SW 1271 (cell line): Measurements from ENCODE around the gene RASSF7.
"Not testable (repeated sequence)": the region's sequence is repeated elsewhere in the genome, so short reads cannot be mapped to it uniquely, and the experiment has no call there.

Experiments used
- DNase-seq, 2 experiments: peaks; one replicate each; lab custom pipeline; 2025; lab: John Stamatoyannopoulos, UW

Gene RASSF7, protein sequence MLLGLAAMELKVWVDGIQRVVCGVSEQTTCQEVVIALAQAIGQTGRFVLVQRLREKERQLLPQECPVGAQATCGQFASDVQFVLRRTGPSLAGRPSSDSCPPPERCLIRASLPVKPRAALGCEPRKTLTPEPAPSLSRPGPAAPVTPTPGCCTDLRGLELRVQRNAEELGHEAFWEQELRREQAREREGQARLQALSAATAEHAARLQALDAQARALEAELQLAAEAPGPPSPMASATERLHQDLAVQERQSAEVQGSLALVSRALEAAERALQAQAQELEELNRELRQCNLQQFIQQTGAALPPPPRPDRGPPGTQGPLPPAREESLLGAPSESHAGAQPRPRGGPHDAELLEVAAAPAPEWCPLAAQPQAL

DNA sequence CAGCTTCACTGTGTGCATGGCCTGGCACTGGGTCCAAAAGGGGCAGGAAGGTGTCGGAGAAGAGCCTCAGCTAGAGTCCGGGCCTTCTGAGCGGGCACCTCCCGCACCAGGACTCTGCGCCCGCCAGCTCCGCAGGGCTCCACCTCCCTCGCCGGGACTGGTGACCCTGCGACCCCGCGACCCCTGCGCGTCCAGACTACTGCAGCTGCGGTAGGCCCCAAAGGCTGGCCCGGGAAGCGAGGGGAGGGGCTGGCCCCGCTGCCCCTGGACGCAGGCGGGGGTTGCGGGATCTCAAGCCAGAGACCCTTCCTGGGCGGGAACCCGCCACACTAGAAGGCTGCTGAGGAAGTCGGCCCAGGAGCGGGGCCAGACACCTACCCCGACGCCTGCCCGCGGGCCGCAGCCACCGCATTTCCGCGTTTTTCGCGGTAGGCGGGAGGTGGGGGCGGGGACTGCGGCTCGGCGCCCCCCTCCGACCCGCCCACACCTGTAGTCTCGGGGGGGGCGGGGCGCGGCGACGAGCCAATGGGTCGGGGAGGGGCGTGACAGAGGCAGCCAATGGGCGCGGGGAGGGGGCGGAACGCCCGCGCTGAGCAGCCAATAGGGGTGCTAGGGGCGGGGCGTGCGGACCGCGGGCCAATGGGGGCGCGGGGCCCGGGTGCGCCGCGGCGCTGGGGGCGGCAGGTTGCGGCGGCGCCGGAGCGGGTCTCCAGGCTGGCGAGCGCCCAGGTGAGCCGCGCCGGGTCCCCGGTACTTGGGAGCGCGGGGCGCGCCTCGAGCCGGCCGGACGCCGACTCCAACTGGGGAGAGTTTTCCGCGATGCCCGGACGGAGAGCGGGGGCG is at the start of gene RASSF7, which contains the start of gene LMNTD2:
TSS of gene RASSF7 (plus strand) at position 666 of the 843 bp plus-strand sequence. CDS start 799 bp downstream, outside the sequence.
TSS of gene LMNTD2 (minus strand) at position 434 of the 843 bp plus-strand sequence. CDS start at position 412, 22 bp downstream.
- peak; percentile 73 to 83 for DNase-seq

DNA sequence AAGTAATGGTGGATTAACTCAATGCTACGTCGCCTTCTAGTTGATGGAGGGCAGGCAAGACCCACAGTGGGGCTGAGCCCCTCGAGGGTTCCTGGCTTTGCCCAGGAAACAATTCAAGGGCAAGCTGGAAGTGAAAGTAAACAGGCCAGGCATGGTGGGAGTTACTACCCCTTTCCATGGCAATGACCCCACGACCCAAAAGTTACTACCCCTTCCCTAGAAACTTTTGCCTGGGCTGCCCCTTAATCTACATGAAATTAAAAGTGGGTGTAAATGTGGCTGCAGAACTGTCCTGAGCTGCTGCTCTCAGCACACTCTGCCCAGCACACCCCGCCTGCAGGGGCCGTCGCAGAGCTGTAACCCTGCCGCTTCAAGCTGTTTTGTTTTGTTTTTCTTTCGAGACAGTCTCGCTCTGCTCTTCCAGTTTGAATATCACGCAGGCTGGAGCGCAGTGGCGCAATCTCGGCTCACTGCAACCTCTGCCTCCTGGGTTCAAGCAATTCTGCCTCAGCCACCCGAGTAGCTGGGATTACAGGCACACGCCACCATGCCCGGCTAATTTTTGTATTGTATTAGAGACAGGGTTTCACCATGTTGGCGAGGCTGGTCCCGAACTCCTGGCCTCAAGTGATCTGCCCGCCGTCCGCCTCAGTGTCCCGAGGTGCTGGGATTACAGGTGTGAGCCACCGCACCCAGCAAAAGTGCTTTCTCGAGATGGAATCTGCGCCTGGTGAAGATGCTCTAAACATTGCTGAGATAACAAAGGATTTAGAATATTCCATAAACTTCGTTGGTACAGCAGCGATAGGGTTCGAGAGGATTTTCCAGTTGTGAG is 47.8 kb upstream of the RASSF7 start:
- no peak for DNase-seq

DNA sequence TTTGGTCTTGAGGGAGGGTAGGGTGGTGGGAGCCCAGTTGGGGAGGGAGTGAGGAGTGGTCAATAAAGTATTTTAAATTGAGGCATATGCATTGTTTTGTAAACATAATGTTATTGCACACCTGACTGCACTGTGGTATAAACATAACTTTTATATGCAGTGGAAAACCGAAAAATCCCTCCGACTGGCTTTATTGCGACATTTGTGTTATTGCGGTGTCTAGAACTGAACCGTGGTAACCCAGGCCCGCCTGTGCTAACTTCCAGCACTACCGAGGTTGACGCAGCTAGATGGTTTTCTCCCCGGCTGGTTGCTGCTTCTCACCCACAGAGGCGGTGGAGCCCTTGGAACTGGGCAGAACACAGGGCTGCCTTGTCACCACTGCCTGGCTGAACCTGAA is 46.2 kb upstream of the RASSF7 start:
- no peak for DNase-seq

DNA sequence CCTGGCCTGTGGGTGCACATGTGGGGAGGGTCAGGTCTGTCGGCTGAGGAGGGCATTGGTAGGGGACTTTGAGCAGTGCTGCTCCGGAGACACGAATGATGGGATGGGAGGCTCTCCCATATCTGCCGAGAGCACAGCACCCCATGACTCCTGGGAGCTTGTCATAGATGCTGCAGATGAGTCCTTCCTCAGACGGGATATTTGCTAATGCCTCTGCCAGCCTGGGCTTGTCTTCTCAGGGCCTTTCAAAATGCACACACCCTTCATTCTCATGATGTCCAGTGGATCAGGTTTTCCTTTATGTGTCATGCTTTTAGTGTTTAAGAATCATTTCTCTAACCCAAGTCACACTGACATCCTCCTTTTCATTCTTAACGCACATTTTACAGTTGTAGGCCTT is 45.6 kb upstream of the RASSF7 start:
- DNase-seq: no peak

DNA sequence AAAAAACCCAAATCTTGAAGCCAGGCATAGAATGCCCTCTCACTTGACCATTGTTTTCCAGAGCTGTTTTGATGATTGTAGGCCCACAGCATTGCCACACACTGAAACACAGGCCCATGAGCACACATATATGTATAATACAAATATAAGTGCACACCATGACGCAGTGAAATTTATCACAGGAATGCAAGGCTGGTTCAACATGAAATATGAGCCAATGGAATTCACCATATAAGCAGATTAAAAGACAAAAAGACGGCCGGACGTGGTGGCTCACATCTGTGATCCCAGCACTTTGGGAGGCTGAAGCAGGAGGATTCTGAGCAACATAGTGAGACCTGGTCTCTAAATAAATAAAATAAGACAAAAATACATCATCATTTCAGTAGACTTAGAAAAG is 44.4 kb upstream of the RASSF7 start:
- DNase-seq: no peak

DNA sequence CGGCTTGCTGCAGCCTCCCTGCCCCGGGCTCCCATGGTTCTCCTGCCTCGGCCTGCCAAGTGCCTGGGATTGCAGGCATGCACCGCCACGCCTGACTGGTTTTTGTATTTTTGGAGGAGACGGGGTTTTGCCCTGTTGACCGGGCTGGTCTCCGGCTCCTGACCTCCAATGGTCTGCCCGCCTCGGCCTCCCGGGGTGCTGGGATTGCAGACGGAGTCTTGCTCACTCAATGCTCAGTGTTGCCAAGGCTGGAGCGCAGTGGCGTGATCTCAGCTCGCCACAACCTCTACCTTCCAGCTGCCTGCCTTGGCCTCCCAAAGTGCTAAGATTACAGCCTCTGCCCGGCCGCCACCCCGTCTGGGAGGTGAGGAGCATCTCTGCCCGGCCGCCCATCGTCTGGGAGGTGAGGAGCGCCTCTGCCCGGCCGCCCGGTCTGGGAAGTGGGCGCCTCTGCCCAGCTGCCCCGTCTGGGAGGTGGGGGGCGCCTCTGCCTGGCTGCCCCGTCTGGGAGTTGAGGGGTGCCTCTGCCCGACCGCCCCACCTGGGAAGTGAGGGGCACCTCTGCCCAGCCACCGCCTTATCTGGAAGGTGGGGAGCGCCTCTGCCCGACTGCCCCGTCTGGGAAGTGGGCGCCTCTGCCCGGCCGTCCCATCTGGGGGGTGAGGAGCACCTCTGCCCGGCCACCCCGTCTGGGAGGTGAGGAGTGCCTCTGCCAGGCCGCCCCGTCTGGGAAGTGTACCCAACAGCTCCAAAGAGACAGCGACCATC is 43.7 kb upstream of the RASSF7 start:
- DNase-seq: not testable (repeated sequence)

DNA sequence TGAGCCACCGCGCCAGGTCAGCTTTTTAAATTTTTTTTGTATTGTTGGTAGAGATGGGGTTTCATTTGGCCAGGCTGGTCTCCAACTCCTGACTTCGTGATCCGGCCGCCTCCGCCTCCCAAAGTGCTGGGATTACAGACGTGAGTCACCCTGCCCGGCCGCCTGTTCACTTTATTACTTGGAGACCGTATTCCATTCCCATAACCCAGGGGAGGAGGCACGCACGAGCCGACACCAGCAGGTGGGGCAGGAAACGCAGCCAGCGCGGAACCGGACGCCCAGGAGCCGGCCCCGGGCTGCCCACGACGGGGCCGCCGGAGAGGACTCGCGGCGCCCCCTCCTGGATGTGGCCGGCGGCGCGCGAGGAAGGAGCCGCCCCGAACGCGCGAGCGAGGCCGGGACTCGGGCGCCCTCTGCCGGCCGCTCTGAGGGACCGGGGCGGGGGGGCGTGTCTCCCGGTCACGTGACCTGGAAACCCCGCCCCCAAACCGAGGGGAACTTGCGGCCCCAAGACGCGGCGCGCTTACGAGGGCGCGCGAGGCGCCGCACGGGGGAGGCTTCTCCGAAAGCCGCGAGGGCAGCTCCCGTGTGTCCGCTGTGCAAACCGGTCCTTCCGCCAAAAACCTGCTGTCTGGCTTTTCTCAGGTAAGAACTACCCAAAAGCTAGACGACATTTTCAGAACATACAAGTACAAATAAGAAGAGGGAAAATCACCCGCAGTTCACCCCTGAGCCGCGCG is 42.1 kb upstream of the RASSF7 start:
- DNase-seq: peak; percentile 71 to 89

DNA sequence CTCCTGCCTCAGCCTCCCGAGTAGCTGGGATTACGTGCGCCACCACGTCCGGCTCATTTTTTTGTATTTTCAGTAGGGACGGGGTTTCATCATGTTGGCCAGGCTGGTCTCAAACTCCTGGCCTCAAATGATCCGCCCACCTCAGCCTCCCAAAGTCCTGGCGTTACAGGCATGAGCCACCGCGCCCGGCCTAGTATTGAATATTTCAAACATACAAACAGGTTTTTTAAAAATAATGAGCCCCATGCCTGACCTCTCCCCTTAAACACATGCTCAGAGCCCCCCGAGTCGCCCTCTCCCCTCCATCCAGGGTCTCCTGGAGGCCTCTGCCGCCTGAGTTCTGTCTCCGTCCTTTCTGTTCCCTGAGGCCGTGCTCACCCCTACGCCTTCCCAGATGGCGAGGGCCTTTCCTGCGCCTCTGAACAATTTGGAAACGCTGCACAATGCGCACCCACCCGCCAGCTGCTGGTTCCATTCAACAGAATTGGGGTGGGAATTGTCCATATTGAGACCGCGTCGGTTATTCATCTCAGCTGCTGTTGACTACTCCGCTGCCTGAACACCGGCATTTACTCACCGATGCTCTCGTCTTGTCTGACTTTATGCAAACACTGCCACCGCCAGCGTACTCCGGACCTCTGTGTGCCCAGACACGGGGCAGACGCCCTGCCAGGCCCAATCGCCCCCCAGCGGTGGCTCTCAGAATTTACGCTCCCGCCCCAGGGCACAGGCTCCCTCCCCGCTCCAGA is 40.2 kb upstream of the RASSF7 start:
- no peak for DNase-seq

DNA sequence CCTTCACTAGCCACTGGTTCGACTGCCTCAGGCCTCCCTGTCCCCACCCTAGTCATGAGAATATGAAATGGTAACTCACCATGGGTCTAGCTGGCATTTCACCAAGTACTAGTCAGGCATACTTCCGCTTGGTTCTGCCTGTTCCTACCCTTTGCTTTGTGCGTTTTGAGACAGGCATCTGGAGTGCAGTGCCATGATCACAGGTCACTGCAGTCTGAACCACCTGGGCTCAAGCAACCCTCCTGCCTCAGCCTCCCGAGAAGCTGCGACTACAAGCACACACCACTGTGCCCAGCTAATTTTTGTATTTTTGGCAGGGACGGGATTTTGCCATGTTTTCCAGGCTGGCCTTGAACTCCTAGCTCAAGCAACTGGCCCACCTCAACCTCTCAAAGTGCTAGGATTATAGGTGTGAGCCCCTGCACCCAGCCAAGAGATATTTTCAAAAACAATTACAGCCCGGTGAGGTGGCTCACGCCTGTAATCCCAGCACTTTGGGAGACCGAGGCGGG is 39.5 kb upstream of the RASSF7 start:
- no peak for DNase-seq

DNA sequence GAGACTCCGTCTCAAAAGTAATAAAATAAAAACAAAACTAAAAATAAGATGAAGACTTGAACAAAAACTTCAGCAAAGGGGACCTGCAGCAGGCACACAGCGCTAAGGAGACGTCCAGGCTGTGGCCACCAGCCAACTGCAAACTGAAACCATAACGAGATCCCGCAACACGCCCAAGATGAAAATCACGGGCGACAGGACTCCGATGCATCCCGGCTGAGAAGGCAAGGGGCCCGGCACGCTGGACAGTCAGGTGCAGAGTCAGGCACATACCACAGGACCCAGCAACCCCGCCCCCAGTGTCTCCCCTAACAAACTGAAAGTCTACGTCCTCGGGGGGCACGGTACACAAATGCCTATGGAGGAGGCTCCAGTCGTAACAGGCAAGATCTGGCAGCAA is 34.6 kb upstream of the RASSF7 start:
- DNase-seq: no peak

DNA sequence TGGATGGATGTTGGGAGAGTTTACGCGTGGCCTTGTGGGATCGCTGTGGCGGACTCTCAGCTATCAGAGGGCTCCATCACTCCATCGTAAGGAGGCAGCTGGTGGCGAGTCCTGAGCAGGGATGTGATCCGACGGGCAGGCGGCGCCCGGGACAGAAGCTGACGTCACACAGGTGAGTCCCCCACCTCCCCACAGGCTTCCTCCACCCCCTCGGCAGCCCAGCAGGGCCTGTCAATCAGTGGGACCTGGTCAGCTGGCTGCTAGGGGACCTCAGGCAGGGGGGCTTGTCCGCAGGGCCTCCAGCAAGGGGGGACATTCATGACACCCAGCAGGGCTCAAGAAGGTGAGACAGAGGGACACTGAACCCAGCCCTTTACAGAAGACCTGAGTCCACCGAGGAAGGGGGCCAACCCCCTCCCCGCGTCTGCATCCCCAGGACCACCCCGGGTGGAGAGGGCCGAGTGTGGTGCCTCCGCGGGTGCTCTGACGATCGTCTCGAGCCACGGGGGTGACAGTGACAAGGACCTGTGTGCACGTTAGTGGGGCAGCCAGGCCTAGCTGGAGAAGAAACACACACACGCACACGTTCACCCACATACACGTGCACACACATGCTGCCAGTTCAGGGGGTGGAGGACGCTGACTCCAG is 32.5 kb upstream of the RASSF7 start:
- no peak for DNase-seq

DNA sequence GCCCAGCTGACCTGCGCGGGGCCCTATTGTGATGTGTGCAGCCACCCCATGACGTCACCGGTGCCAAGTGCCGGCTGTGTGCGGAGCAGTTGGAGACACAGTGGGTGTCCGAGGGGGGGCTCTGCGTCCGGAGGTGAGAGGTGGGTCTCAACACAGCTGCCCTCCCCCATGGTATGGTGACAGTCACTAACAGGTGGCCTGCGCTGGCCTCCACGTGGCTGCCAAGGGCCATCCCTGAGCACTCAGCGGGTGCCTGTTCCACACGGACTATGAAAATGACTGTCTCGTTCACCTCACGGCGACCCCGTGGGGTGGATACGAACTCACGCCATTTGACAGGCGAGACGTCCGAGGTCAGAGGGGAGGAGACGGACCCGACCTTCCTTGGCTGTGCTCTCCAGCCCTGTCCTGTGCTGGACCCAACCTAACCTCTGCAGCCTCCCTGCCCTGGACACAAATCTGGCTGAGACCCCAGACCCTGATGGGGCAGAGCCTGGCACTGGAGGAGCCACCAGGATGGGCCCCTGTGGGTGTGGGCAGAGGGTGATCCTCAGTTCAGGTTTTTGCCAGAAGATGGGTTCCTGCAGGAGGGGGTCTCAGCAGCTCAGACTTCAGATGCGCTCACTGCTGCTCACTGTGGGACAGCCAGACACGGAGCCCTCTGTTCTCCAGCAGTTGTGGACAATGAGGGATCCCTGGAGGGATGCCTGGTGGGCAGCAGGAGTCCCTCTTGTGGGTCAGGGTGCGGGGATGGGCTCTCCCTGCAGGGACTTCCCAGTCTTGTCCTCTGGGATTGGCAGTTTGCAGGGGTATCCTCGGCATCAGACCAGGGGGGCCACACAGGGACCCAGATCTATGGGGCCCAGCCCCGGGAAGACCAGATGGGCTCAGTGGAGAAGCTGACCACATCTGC is 31.7 kb upstream of the RASSF7 start:
- no peak for DNase-seq

DNA sequence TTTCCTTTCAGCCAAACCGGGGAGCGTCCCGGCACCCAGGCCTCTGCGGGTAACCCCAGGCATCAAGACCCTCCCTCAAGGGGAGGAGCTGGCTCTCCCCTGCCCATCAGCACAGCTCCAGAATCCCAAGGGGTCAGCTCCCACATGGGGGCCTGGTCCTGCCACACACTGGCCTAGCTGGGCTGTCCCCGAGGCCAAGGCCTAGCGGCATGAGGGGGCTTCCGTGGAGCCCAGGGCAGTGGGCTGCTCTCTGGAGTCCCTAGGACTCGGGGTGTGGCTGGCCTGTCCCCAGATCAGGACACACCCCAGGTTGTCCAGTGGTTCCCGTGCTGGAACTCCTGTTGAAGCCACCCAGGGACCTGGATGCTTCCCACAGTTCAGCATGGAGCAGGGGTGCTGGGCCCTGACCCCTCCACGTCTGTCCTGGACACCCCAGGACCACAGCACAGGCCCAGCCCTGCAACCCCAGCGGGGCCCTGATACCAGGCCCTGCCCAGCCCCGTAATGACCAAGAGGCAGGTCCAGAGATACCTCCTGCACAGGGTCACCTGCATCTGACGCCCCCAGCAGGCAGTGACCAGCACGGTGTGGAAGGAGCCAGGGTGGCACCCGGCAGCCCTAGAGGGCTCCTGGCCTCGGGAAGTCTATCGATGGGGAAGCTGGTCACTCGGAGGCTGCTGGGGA is 30.9 kb upstream of the RASSF7 start:
- DNase-seq: no peak

DNA sequence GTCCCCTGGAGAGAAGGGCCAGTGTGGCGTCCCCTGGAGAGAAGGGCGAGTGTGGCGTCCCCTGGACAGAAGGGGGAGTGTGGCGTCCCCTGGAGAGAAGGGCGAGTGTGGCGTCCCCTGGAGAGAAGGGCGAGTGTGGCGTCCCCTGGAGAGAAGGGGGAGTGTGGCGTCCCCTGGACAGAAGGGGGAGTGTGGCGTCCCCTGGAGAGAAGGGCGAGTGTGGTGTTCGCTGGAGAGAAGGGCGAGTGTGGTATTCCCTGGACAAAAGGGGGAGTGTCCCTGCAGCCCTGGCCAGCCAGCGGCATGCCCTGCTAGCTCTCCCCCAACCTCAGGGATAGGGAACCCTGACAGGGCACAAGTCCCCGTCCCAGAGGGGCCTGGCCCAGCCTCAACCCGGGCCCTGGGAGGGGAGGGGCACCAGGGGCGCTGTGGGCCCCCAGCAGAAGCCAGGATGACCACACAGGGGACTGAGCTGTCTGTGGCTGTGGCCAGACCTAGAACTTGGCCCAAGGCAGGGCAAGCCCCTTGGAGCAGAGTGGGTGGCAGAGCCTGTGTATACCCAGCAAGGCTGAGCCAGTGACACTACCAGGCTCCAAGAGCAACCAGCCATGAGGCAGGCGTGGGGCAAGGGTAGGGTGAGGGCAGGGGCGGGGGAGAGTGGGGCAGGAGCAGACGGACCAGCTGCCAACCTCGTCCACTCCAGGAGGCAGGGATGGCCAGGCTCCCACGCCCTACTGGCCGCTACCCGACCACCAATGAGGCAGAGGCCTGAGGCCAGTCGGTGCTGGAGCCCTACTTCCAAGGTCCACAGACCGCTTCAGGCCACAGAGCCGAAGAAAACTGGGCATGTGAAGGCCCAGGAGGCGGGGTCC is 29.6 kb upstream of the RASSF7 start:
- DNase-seq: no peak

DNA sequence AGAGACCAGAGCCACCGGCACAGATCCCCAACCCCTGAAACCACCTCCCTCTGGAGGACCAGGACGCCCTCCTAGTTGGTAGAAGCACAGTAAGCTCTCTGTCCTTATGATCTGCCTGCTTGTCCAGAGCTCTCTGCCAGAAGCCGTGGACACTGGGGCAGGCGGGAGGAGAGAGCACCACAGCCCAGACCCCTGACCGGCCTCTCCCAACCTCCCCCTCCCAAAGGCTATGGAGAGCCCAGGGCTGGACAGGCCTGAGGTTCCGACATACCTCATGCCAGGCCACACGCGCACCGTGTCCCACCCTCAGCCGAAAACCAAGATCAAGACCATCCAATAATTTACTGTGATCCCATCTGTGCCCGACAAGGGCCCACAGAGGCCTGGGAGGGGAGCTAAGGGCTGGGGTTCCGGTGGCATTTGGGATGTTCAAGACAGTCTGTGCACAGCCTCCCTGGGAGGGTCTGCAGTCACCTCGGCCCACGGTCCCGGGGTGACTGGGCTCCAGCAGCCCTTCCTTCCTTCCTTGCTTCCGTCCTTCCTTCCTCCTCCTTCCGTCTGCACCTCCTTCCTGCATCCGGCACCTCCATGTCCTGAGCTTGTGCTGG is 28.7 kb upstream of the RASSF7 start:
- no peak for DNase-seq

DNA sequence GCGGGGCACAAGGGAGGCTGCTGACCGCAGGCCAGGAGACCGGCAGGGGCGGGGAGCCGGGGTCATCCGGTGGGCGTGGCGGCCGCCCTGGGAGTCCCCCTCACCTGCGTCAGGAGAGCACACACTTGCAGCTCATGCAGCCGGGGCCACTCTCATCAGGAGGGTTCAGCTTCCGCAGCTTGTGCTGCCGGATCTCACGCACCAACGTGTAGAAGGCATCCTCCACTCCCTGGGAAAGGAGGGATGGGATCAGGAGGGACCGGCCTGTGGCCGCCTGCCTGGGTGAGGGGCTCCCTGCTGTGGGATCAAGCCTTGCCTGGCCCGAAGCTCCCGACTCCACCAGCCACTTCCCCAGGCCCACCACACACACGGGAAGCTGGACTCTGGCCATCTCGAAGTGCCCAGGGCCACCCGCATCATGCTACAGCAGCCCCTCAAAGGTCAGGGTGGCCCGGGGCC is 28.2 kb upstream of the RASSF7 start:
- DNase-seq: no peak
